ENCODE results near the gene EPS15. TPM values are rescaled to one million over a fixed set of nuclear protein-coding genes. Genes with fewer than 3 reads are reported as not detected.
A peak's percentile ranks its signal among the peaks of the same experiment; 100 is the strongest.

Gene EPS15
- total RNA-seq, 4 donors from 2014 or later, result 43.8 to 74.0 (median 59.9) TPM

- peaks cover 4% of the 10 kb centered on the region for H3K27me3 ChIP-seq
- in situ Hi-C loops (cut with MboI; ENCODE audit: low pct_ligation_motif_present in 1 of 4, low pct_unique_long_range_greater_than_20kb in 1 of 4, low sequenced_read_pairs in 3 of 4) (no loop called here), intact Hi-C loops (cut with DNase I; ENCODE audit: low total_unique reads) (no loop called here)
- DNase-seq, result no peak
- TF ChIP-seq POLR2AphosphoS5 (IDR thresholded peaks at IDR 0.05) (no peak), EP300 (IDR thresholded peaks at IDR 0.05; ENCODE audit: low read depth) (no peak), POLR2A (IDR thresholded peaks at IDR 0.05) (no peak), CTCF (IDR thresholded peaks at IDR 0.05) (no peak)
- H3K4me3 ChIP-seq, result peak overlapping the region in 1 of 4 donors; percentile 50
- no peaks in the 10 kb centered on the region for H3K36me3 ChIP-seq
- peaks cover 0 to 20% (median 10%) of the 10 kb centered on the region in 4 donors for H3K4me1 ChIP-seq
- no peaks in the 10 kb centered on the region for H3K9me3 ChIP-seq
- WGBS, 2 donors (ENCODE audit: low coverage in 1 of 2), result 64% methylated on average over 4 of the region's 4 CpGs; no CpG with 5 or more reads in 1 of the 2 donors
- H3K27ac ChIP-seq, result peak overlapping the region; percentile 57 to 81 (median 78)
These were observed 190.1 kb downstream of the EPS15 start for GRCh38 chr1:51328926-51329325.

GRCh38 chr1:51328279-51328678, 190.8 kb downstream of the EPS15 start:
- Histone ChIP-seq H3K4me1 (peaks cover 0 to 22% (median 10%) of the 10 kb centered on the region in 4 donors), H3K36me3 (no peaks in the 10 kb centered on the region), H3K27ac (peak overlapping the region in 1 of 4 donors; percentile 81), H3K4me3 (no peak overlapping the region), H3K27me3 (peaks cover 4% of the 10 kb centered on the region), H3K9me3 (no peaks in the 10 kb centered on the region)
- DNase-seq, result no peak
- intact Hi-C loops (cut with DNase I; ENCODE audit: low total_unique reads), result no loop called here
- WGBS, 2 donors (ENCODE audit: low coverage in 1 of 2), result 73 to 94% methylated on average over 1 to 3 of the region's 3 CpGs
- TF ChIP-seq EP300 (IDR thresholded peaks at IDR 0.05; ENCODE audit: low read depth) (no peak), POLR2A (IDR thresholded peaks at IDR 0.05) (no peak), POLR2AphosphoS5 (IDR thresholded peaks at IDR 0.05) (no peak)
- in situ Hi-C loops (cut with MboI; ENCODE audit: low pct_ligation_motif_present in 1 of 4, low pct_unique_long_range_greater_than_20kb in 1 of 4, low sequenced_read_pairs in 3 of 4), result no loop called here

- in situ Hi-C loops (cut with MboI; ENCODE audit: low pct_ligation_motif_present in 1 of 4, low pct_unique_long_range_greater_than_20kb in 1 of 4, low sequenced_read_pairs in 3 of 4) (no loop called here), intact Hi-C loops (cut with DNase I; ENCODE audit: low total_unique reads) (no loop called here)
- H3K27me3 ChIP-seq, result peaks cover 4% of the 10 kb centered on the region
- no peak overlapping the region for H3K27ac ChIP-seq
- no peak for DNase-seq
- no peaks in the 10 kb centered on the region for H3K36me3 ChIP-seq
- peaks cover 0 to 22% (median 10%) of the 10 kb centered on the region in 4 donors for H3K4me1 ChIP-seq
- H3K4me3 ChIP-seq, result no peak overlapping the region
- no peak for TF ChIP-seq POLR2AphosphoS5 (IDR thresholded peaks at IDR 0.05)
- TF ChIP-seq CTCF (IDR thresholded peaks at IDR 0.05), result no peak
- no peak for TF ChIP-seq POLR2A (IDR thresholded peaks at IDR 0.05)
- TF ChIP-seq EP300 (IDR thresholded peaks at IDR 0.05; ENCODE audit: low read depth), result no peak
- H3K9me3 ChIP-seq, result no peaks in the 10 kb centered on the region
- 86 to 90% methylated on average over 2 to 5 of the region's 5 CpGs for whole genome bisulfite sequencing, 2 donors (ENCODE audit: low coverage in 1 of 2)
These were observed 191.7 kb downstream of the EPS15 start for GRCh38 chr1:51327386-51327785.

GRCh38 chr1:51326839-51327238, 192.2 kb downstream of the EPS15 start:
- H3K27ac ChIP-seq, result no peak overlapping the region
- peaks cover 2 to 22% (median 10%) of the 10 kb centered on the region in 4 donors for H3K4me1 ChIP-seq
- TF ChIP-seq EP300 (IDR thresholded peaks at IDR 0.05; ENCODE audit: low read depth), result no peak
- TF ChIP-seq CTCF (IDR thresholded peaks at IDR 0.05), result no peak
- no peak for TF ChIP-seq POLR2AphosphoS5 (IDR thresholded peaks at IDR 0.05)
- no peak for TF ChIP-seq POLR2A (IDR thresholded peaks at IDR 0.05)
- no peak overlapping the region for H3K4me3 ChIP-seq
- intact Hi-C loops (cut with DNase I; ENCODE audit: low total_unique reads) (no loop called here), in situ Hi-C loops (cut with MboI; ENCODE audit: low pct_ligation_motif_present in 1 of 4, low pct_unique_long_range_greater_than_20kb in 1 of 4, low sequenced_read_pairs in 3 of 4) (no loop called here)
- WGBS, 2 donors (ENCODE audit: low coverage in 1 of 2), result 83% methylated on average over 6 of the region's 8 CpGs; no CpG with 5 or more reads in 1 of the 2 donors
- H3K27me3 ChIP-seq, result peaks cover 4% of the 10 kb centered on the region
- H3K36me3 ChIP-seq, result no peaks in the 10 kb centered on the region
- no peaks in the 10 kb centered on the region for H3K9me3 ChIP-seq
- DNase-seq, result no peak

Data from transverse colon (tissue), 4 donors.